ENCODE results near the gene SHROOM4.

The SHROOM4 gene

DNA sequence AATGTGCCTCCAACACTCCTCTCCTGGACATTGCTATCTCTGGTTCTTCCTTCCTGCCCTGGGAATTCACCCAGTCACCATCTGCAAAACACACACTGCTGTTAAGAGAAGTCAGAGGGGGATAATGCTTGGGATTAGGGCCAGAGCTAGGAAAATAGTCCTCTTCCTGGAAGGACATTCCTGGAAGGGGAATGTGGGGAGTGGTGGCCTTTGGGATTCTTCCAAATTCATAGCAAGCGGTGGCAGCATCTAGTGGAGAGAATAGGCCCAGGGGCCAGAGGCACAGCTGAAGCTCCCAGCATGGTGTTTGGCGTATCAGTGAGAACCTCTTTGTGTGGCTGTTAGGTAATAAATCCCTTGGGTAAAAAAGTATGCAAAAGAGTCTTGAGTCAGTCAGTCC is 34.3 kb downstream of the SHROOM4 start:
- no peak for DNase-seq

DNA sequence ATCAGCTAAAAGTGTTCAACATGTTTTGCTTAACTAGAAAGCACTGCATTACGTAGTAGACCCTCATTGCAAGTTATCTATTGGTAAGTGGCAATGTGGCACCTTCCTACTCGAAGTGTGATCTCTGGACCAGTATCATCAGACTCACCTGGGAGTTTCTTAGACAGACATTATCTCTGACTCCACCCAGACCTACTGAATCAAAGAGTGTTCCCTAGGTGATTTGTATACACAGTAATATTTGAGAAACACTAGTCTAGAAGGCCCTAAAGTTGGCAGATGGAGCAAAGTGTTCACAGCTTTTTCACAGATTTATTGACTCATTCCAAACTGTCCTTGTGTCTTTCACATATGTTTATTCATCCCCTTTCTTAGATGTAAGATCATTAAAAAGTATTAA is 35.7 kb downstream of the SHROOM4 start:
- DNase-seq, result no peak

GRCh38 chrX:50776248-50776647 is 37.7 kb downstream of the SHROOM4 start:
- DNase-seq, result no peak

DNA sequence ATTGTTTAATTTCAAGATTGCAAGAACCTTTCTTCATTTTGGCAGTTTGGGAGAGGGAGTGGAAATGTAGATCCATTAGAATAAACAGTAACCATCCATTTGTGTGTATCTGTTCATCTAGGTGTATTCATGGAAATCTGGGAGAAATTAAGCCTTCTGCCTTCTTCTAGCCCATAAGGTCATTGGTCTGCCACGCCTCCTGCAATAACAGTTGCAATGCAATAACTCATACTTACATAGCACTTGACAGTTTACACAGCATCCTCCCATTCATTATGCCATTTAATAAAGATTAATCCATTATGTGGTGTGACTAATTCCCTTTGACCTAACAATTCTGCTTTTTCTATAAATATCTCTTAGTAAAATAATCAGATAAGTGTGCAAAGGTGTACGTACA is 42.6 kb downstream of the SHROOM4 start:
- no peak for DNase-seq

DNA sequence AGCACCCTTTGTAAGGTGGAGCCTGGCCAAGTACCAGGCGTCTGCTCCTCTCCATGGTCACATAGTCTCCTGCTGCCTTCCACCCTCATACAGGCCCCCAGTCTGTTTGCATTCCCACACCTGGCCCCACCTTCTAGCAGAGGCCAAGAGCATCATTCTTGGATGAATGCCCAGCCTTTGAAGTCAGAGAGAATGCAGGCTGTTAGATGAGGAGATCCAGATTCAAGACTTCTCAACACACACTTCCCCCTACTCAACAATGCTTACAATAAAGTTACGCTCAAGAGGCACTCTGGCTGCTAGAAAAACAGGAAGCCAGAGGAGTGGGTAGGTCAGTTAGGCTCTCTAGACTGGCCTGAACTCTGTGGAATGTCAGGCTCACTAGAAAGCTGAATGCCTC is 43.3 kb downstream of the SHROOM4 start:
- DNase-seq, result no peak

DNA sequence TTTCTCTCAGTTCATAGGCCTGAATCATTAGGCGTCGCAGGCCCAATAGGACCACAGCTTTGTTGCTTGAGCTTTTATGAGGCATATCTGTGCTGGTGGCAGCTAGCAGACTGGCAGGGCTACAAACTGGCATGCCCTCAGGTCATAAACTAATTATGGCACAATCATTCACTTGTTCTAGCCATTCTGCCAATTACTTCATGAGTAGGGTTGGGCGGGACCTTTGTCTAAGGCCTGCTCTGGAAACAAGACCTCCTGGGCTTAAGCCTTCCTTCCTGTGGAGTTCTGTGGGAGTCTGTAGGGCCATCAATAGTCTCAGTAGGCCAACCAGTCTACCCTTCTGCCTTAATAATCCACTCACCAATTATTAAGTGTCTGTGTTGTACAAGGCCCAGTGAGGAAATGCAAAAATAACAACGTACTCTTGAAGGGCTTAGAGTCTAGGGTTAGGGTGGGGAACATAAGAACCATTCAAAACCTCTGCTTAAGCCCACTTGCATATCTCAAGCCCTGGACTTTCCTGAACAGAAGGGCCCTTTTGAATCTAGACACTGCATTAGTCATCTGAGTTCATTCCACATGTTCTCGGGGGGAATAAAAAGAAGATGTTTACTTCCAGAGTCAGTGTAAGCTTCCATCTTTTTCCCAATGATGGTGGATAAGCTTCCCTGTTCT is 44.5 kb downstream of the SHROOM4 start:
- no peak for DNase-seq

DNA sequence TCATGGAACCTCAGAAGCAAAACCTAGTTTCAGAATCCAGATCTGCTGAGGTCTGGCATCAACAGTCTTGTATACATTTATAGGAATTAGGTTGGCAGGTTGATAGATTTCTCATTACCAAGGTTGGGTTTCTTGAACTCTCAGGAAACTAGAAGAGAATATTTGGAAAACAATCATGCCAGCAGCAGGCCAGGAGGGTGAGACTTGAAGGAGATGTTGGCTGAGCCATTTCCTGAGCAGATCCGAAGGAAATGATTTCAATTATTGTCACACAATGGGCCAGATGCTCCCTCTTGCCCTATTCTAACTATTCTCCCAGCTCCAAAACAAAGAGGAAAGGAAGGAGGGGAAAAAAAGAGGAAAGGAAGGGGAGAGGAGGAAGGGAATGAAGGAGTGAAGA is 45.2 kb downstream of the SHROOM4 start:
- DNase-seq, result no peak

- no peak for DNase-seq
These were observed 48.0 kb downstream of the SHROOM4 start for GRCh38 chrX:50765986-50766385.

DNA sequence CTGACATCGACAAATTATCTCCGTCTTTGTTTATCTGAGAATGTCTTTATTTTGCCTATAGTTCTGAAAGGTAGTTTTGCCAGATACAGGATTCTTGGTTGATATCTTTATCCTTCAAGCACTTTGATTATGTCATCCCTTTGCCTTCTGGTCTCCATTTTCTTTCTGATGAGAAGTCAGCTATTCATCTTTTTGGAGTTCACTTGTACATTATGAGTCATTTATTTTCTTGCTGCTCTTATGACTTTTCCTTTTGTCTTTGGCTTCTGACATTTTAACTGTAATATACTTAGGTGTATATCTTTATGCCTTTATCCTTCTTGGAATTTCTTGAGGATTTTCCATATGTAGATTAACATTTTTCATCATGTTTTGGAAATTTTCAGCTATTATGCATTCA is 51.4 kb downstream of the SHROOM4 start:
- no peak for DNase-seq

- no peak for DNase-seq
These were observed 57.7 kb downstream of the SHROOM4 start for GRCh38 chrX:50756276-50756675.

DNA sequence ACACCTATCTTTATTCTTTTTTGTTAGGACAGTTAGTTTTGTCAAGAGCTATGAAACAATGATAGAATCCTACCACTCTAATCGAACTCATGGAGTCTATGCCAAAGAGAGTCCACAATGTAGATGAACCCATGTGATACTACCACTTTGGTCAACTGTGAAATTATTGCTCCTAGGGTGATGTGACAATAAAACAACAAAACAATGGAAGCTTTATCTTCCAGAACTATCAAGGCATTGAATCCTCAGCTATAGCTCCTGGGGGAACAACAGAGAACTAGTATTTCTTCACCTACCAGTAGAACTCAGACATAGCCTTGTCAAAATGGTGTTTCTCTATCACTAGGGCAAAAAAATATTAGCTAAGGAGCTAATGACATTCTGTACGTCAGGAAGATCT is 62.9 kb downstream of the SHROOM4 start:
- DNase-seq, result no peak

DNA sequence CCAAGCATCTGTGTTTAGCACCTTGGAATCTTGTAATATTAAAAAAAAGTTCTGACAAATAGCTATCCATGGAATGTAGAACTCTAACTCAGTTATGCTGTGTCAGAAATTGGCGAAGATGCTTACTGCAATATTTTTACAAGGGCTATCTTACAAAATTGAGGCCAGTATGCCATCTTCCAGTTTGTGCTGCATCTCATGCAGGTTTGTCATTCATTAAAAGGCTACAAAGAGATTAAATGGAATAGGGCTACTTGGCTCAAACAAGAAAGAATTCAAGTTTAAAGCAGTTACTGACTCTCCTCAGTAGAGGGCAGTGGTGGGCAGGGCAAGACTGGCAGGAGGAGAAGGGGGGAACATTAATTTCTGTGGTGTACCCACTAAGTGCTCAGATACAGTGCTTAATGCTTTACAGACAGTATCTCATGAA is 66.5 kb downstream of the SHROOM4 start:
- peak; percentile 1 for DNase-seq

DNA sequence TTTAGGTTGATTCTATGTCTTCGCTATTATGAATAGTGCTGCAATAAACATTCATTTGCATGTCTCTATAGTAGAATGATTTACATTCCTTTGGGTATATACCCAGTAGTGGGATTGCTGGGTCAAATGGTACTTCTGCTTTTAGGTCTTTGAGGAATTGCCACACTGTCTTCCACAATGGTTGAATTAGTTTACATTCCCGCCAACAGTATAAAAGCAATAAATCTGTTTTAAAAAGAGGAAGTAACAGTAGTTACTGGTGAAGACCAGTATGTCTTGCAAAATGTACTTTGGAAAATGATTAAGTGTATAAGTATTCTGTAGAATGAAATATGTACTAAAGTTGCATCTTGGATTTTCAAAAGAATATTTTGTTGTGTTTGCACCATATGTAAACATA is 77.3 kb downstream of the SHROOM4 start:
- DNase-seq, result no peak

DNA sequence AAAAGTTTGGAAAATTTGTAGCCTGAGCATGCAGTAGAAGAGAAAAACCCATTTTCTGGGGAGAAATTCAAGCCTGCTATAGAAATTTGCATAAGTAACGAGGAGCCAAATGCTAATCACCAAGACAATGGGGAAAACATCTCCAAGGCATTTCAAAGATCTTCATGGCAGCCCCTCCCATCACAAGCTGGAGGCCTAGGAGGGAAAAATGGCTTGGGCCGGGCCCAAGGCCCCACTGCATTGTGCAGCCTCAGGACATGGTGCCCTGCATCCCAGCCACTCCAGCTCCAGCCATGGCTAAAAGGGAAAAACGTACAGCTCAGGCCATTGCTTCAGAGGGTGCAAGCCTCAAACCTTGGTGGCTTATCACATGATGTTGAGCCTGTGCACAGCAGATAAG is 87.7 kb downstream of the SHROOM4 start:
- DNase-seq, result no peak

DNA sequence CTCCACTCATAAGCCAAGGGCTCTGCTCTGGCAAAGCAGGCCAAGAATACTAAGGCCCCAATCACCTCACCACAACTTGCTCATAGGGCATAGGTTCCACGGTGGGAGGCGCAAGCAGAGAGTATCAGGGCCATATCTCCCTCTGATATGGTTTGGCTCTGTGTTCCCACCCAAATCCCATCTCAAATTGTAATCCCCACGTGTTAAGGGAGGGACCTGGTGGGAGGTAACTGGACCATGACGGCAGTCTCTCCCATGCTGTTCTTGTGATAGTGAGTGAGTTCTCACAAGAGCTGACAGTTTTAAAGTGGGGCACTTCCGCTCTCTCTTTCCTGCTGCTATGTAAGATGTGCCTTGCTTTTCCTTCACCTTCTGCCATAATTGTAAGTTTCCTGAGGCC is 88.7 kb downstream of the SHROOM4 start:
- no peak for DNase-seq

GRCh38 chrX:50723006-50723405 is 91.0 kb downstream of the SHROOM4 start:
- DNase-seq, result no peak

DNA sequence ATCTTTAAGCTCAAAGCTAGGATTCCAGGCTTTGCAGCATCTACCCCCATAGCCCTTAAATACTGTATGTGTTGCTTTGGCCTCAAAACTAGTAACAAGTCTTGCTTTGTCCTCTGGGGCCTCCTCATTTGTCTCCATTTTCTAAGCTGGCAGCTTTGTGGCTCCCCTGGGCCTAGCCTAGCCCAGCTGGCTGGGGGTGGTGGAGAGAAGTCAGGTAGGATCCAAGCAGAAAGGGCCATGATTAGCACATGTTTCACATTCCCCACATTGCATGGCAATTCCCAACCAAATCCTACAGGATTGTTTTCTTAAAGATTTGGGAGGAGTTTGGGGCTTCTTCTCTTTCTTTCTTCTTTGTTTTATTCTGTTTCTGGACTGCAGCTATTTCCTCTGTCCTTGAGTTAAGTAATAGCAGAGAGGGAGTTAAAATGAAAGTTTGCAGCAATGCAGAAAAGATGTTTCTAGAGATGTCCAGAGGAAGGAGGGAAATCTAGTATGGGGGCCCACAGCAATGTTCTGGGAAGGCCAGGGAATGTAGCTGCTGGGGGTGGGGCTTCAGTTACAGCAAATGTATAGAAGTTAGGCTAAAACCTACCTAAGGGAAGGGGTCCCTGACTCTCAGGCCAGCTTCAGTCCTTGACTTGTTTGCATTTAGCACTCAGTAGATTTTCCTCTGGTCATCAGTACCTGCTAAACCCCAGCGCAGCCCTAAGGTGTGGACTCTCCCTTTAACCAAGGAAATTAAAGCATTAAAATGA is 92.1 kb downstream of the SHROOM4 start:
- DNase-seq, result no peak

DNA sequence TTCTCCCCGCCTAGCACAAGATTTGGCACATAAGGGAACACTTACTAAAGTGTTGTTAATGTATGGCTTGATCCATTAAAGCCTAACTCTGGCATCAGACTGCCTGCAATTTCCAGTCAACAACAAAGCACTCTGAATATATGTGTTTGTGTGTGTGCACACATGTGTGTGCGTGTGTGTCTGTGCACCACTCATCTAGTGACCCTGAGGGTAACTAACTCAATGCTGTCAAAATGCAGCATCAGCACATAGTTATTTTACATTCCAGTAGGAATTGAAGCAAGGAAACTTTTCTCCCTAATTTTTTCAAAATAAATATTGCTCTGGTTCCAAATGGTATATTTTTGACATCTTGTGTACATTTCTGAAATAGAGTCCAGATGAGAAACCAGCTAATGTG is 94.4 kb downstream of the SHROOM4 start:
- no peak for DNase-seq

DNA sequence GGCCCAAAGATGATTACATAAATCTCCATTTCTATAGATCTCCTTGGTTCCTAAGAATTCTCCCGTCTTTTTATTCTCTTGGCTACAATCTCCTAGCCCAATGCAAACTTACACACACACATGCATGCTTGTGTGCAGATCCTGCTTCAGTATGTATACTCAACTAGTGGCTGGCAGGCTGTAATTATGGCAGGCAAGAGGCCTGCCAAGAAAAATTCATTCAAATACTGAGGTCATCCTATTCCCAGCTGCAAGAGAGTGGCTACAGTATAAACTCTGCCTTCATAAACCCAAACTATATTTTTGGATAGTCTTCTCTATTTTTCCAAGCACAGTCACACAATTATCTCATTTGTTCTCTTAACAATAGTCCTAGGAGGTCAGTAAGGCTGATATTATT is 95.2 kb downstream of the SHROOM4 start:
- no peak for DNase-seq

DNA sequence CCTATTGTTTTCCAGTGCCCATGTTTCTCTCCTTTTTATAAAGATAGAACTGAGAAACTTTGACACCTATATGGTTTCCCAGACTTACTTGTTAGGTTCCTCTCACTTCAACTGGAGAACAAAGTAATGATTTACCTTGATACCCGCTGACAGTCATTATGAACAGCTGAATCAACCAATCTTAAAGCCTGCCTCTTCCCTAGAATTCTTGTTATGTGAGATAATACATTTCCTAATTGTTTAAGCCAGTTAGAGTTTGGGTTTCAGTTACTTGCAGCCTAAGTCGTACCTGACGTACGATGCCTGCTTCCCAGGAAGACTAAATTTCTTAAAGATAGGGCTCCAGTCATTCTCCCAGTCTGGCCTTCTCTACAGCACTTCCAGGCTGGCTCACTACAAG is 97.3 kb downstream of the SHROOM4 start:
- no peak for DNase-seq

DNA sequence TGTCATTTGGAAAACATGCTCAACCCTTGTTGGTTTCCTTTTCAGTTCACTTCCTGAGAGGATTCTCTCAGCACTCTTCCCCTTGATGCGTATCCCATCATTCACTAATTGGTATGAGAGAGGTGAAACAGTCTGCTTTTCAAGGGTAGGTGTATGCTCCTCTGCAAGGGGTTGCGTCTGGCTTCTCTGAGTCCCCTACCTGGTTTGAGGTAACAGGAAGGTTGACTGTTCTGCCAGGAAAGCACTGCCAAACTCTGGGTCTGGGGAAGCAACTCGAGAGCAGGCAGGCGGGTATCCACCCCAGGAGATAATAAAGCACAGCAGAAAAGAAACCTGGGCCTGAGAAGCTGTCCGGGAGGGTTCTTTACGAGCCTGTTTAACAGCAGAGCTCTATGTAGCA is 101.2 kb downstream of the SHROOM4 start:
- no peak for DNase-seq

GRCh38 chrX:50711907-50712306 is 102.1 kb downstream of the SHROOM4 start:
- DNase-seq, result no peak

DNA sequence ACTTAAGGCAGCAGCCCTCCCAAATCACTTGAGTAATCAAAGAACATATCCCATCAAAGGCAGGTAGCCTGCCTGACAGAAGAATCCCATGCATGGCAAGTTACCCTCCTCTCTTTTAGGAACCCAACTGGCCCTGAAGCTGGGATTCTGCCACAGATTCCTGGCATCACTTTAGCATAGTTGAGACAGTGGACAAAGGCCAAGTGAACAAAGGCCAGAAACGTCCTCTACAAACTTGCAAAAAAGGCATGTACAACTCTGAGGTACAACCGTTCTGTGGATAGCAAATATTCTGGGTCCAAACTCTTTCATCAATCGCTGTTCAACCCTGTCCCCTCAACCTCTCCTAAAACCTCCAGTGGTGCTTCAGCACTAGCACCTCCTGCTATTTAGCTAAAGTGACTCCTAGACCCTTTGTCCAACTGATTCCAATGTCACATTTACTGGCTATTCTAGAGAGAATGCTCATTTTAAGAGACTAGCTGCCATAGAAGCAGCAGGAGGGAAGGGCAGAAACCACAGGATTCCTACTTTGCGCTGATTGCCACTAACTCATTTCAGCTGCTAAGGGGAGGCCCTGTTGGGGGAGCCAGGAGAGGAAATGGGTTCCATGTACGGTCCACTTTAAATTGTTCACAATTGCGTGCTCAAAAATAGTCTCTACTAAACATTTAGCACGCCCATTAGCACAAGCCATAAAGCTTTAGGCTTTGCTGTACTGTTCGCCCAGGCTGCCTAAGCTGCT is 105.9 kb downstream of the SHROOM4 start:
- no peak for DNase-seq

DNA sequence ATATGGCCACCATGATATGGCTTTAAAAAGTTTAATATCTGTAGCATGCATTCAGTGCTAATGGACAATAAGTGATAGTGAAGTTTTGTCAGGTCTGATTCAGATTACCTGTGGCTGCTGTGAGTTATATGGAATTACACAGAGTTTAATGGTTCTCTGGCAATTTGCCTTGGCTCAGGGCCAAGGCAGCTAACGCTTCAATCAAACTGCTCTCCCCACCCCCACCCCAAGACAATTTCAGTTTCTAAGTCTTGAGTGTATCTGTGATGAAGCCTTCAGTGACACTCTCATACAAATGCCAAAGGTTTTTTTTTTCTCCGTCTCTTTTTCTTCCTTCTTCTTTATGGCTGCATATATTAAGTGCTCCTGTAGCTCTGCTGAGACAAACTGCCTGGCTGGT is 106.6 kb downstream of the SHROOM4 start:
- DNase-seq, result no peak
